ENCODE measurements around the gene FTO. TPM values are rescaled to one million over a fixed set of nuclear protein-coding genes. Genes with fewer than 3 reads are reported as not detected.

FTO gene
- total RNA-seq, 2 donors from 2014 or later, result 73.6 to 90.6 TPM

DNA sequence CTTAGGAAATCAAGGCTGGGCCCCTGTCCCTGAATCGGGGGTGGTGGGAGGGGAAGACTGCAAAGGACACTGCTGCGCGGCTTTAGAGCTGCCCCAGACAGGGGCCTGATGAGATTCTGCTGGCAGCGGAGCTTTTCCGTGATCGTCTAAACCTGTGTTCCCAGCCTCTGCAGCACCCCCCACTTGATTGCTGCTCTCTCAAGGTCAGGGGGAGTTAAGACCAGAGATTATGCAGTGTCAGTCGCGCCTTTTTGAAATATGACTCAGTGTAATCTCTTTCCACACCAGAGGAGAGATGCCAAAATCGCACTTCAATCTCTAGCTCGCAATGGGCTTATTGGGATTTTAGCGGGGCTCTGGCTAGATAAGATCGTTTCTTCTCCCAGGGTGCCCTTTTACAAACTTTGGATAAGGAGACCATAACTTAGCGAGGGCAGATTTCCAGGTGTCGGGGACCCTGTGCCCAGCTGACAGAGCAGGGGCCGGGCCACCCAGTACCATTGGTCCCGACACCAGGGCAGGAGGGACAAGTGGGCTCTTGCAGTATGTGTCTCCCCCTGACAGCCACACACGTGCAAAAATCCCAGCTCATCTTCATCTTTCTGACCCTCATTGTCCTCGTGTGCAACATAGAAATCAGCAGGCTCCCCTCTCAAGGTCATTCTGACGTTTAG is 495.7 kb downstream of the FTO start:
- Histone ChIP-seq H3K9me3 (no peaks in the 10 kb centered on the region), H3K27ac (no peak overlapping the region), H3K4me1 (peaks cover 0 to 5% of the 10 kb centered on the region in 2 donors), H3K27me3 (no peaks in the 10 kb centered on the region), H3K36me3 (no peaks in the 10 kb centered on the region), H3K4me3 (no peak overlapping the region)
- no peak for DNase-seq (ENCODE audit: low spot score)
- TF ChIP-seq, protein P1, sequence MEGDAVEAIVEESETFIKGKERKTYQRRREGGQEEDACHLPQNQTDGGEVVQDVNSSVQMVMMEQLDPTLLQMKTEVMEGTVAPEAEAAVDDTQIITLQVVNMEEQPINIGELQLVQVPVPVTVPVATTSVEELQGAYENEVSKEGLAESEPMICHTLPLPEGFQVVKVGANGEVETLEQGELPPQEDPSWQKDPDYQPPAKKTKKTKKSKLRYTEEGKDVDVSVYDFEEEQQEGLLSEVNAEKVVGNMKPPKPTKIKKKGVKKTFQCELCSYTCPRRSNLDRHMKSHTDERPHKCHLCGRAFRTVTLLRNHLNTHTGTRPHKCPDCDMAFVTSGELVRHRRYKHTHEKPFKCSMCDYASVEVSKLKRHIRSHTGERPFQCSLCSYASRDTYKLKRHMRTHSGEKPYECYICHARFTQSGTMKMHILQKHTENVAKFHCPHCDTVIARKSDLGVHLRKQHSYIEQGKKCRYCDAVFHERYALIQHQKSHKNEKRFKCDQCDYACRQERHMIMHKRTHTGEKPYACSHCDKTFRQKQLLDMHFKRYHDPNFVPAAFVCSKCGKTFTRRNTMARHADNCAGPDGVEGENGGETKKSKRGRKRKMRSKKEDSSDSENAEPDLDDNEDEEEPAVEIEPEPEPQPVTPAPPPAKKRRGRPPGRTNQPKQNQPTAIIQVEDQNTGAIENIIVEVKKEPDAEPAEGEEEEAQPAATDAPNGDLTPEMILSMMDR (IDR thresholded peaks at IDR 0.05), result no peak

DNA sequence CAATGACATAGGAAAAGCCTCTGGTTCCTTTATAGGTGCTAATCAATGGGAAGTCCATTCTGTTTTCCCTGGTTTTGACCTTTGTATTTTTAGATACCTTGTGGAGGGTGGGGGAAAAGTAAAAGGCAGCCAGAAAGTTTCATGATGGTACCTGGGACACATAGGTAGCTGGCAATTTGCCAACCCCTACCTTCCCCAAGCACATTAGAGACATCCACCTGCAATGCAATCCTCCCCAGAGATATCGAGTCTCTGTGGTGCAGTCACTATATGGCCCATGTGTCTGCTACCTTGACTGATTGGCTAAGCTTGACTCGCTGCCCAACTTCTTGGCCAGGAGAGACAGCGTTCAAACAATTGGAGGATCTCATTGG is 496.2 kb downstream of the FTO start:
- no peak for DNase-seq (ENCODE audit: low spot score)
- Histone ChIP-seq H3K27me3 (no peaks in the 10 kb centered on the region), H3K9me3 (no peaks in the 10 kb centered on the region), H3K4me3 (no peak overlapping the region), H3K36me3 (no peaks in the 10 kb centered on the region), H3K4me1 (peaks cover 0 to 4% of the 10 kb centered on the region in 2 donors), H3K27ac (no peak overlapping the region)
- TF ChIP-seq, protein P1 (IDR thresholded peaks at IDR 0.05), result no peak

DNA sequence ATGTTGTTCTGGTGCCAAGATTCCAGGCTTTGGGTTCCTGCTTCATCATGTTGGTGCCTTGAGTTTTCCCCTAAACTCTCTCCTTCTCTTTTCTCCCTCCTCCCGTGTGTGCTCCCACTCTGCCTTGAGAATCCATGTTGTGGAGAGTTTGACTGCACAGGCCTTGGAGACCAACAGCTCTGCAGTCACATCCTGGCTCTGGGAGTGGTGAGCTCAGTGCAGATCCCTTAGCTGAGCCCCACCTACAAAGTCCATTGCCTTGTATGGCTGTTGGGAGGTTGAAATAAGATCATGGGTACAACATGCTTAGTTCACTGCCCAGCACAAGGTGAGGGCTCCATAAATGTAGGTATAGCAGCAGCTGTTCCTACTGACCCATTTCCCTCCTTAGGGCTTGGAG is 496.8 kb downstream of the FTO start:
- no peak for DNase-seq (ENCODE audit: low spot score)
- Histone ChIP-seq H3K36me3 (no peaks in the 10 kb centered on the region), H3K27ac (no peak overlapping the region), H3K4me3 (no peak overlapping the region), H3K4me1 (peaks cover 0 to 4% of the 10 kb centered on the region in 2 donors), H3K9me3 (no peaks in the 10 kb centered on the region), H3K27me3 (no peaks in the 10 kb centered on the region)
- TF ChIP-seq, protein P1 (IDR thresholded peaks at IDR 0.05), result no peak

DNA sequence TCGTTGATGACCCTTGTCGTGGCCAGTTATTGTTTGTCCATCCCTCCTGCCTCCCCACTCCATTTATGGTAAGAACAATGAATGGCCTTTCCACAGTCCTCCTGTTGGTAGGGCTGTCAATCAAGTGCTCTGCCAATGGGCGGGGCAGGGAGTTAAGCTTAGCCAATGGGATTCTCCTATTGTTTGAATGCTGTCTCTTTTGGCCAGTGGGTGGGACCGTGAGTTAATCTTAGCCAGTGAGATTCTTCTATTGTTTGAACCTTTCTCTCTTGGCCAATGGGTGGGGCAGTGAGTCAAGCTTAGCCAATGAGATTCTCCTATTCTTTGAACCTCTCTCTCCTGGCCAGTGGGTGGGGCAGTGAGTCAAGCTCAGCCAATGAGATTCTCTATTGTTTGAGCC is 497.2 kb downstream of the FTO start:
- Histone ChIP-seq H3K27me3 (no peaks in the 10 kb centered on the region), H3K4me3 (no peak overlapping the region), H3K4me1 (peaks cover 0 to 4% of the 10 kb centered on the region in 2 donors), H3K9me3 (no peaks in the 10 kb centered on the region), H3K36me3 (no peaks in the 10 kb centered on the region), H3K27ac (no peak overlapping the region)
- TF ChIP-seq, protein P1 (IDR thresholded peaks at IDR 0.05), result no peak
- DNase-seq (ENCODE audit: low spot score), result no peak

Other genes with a start within 250 kb of the FTO start
- 10 to 100 TPM; 49.8 to 85.3 TPM for gene AKTIP, start 200.9 kb upstream of the FTO start, total RNA-seq
- 1 to 10 TPM; 1.8 to 2.3 TPM for gene RPGRIP1L, start 297 bp upstream of the FTO start, total RNA-seq

All from right atrium auricular region (tissue), 2 donors.